Gastrocnemius medialis (tissue), 4 donors: ENCODE results near the gene UNC13A.

ENCODE experiments used
- POLR2A ChIP-seq, 2 donors: fragments of 450-650 bp; IDR thresholded peaks; one replicate each; pipeline ENCODE4 v1.6.1; 2017; ENCODE audit warnings: antibody characterized with exemption in 2 of 2, mild to moderate bottlenecking in 2 of 2, moderate library complexity in 2 of 2
- TF ChIP-seq, protein P1 (sequence below), 5 experiments: fragments of 450-650 bp in 3 of 5; fragments of 200-600 bp in 2 of 5; sonication (generic) in 2 of 5; IDR thresholded peaks in 4 of 5; conservative IDR thresholded peaks in 1 of 5; 1 replicate in 4 of 5; 2 replicates in 1 of 5; pipeline ENCODE4 v1.5.1; 2016 to 2019; ENCODE audit warnings: antibody characterized with exemption in 5 of 5, mild to moderate bottlenecking in 3 of 5, moderate library complexity in 3 of 5

DNA sequence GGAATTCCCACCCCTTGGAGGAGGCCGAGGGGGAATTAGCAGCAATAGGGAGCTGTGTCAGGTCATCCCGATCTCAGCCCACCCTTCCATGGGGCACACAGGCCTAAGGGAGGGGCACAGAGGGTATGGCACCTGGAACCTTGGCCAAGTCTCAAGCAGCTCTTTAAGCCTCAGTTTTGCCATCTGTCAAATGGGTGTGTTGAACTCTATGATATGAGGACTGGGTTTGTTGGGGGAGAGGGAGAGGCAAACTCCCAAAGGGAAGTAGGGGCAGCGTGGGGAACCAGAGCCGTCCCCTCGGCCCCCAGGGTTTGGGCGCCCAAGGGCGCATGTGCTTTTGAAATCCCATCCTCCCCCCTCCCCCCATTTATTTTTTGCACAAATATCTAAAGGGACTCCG, 83.0 kb downstream of the UNC13A start:
- TF ChIP-seq, protein P1, sequence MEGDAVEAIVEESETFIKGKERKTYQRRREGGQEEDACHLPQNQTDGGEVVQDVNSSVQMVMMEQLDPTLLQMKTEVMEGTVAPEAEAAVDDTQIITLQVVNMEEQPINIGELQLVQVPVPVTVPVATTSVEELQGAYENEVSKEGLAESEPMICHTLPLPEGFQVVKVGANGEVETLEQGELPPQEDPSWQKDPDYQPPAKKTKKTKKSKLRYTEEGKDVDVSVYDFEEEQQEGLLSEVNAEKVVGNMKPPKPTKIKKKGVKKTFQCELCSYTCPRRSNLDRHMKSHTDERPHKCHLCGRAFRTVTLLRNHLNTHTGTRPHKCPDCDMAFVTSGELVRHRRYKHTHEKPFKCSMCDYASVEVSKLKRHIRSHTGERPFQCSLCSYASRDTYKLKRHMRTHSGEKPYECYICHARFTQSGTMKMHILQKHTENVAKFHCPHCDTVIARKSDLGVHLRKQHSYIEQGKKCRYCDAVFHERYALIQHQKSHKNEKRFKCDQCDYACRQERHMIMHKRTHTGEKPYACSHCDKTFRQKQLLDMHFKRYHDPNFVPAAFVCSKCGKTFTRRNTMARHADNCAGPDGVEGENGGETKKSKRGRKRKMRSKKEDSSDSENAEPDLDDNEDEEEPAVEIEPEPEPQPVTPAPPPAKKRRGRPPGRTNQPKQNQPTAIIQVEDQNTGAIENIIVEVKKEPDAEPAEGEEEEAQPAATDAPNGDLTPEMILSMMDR (IDR thresholded peaks at IDR 0.05 in 4 of 5, conservative IDR thresholded peaks at IDR 0.05 in 1 of 5) = no peak
- TF ChIP-seq POLR2A (IDR thresholded peaks at IDR 0.05) = no peak
